K562 treated with DMSO at 1 percent for 24 hours (cell line): ENCODE measurements around the gene SLC15A3. TPM values are rescaled to one million over a fixed set of nuclear protein-coding genes. Genes with fewer than 3 reads are reported as not detected.

Experiments
- total RNA-seq: library from RNA; unstranded; fragments of 300-600 nt; gene quantifications from 2 replicates; pipeline ENCODE4 v1.2.3, GENCODE V29; 2022; ENCODE audit warnings: low read depth; ENCODE audit not compliant: insufficient read depth

The SLC15A3 gene
- total RNA-seq, result 0.46 and 1.2 TPM in 2 replicates

DNA sequence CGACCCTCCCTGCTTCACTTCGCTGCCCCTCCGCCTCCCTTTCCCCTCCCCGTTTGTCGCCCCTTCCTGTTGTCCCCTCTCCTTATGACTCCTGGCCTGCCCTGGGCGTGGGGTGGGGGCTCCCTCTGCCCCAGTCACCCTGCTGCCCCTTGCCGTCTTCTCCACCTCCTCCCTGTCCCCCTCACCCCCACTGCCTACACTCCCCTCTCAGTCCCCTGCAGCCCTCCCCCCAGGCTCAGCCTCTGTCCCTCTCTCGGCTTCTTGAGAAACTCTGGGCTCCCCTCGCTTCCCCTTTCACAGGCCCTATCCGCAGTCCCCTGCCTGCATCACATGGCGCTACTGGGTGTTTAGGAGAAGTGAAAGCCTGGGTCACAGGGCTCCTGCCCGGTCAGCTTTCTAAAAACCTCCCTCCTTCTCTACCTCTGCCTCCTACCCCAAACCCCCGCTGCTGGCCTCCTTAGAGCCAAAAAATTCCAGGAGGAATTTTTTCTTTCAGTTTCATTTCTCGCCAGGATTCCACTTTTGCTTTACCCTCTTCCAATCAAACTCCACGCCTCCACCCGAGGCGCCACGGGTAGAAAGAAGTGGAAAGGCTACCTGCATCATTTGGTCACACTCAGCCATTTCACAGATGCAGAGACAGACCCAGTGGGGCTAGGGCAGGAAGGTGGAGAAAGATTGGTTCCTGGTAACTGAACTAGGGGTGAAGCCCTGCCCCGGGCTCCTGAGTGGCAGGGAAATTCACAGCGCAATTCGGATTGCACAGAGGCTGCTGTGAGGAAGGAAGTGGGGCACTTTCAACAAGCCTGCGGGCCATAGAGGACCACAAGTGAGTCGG, at the start of gene SLC15A3:
Gene SLC15A3, minus strand, starts transcription at position 273 of the 838 bp plus-strand sequence. CDS start 625 bp downstream, outside the sequence.

DNA sequence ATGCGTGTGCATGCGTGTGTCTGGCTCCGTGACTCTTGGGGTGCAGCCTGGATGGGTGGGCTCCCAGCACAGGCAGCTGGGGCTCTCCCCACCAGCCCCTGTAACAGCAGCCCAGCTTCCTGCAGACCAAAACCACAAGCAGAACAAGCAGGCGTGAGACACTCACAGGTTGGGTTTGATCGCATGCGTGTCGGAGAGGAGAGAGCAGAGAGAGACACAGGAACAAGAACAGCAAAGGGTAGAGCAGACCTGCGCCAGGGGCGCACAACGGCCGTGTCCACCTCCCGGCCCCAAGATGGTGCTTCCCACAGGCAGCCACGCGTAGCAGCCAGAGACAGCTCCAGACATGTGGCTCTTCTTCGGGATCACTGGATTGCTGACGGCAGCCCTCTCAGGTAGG, 19.5 kb upstream of the SLC15A3 start, which contains the start of gene CD6:
Gene CD6, plus strand, starts transcription at position 161 of the 400 bp plus-strand sequence. Its CDS starts 186 bp downstream, at position 347.

DNA sequence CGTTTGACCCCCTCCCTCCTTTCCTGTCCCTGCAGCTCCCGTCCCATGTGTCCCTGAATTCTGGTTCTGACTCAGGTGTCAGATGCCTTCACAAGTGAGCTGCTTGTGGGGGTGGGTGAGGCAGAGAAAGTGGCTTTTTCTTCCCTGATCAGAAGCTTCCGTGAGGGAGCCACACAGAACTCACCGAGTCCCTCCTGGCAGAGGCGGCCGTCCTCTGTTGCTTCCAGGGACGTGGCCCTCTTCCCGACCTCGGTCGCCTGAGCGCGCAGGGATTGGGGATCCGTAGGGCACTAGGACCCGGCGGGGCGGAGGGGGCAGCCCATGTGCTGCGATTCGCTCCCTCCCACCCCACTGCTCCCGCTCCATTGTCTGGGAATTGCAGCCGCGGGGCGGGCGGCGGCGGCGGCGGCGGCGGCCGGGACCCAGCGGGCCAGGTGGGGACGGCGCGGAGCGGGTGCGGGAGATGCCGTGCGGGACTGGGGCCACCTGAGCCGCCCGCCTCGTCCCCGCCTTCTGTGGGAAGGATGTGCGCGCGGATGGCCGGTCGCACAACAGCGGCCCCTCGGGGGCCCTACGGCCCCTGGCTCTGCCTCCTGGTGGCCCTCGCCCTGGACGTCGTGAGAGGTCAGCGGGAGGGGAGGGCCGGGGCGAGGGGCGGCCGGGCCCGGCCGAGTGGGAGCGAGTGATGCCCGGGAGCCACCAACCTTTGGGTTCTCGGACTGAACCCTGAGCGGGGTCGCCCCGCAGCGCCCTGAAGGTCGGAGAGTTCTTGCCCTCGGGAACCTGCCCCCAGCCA, 27.7 kb downstream of the SLC15A3 start, which contains the start of gene TMEM132A:
Gene TMEM132A, plus strand, starts transcription at position 351 of the 796 bp plus-strand sequence. Its CDS starts 174 bp downstream, at position 525.

DNA sequence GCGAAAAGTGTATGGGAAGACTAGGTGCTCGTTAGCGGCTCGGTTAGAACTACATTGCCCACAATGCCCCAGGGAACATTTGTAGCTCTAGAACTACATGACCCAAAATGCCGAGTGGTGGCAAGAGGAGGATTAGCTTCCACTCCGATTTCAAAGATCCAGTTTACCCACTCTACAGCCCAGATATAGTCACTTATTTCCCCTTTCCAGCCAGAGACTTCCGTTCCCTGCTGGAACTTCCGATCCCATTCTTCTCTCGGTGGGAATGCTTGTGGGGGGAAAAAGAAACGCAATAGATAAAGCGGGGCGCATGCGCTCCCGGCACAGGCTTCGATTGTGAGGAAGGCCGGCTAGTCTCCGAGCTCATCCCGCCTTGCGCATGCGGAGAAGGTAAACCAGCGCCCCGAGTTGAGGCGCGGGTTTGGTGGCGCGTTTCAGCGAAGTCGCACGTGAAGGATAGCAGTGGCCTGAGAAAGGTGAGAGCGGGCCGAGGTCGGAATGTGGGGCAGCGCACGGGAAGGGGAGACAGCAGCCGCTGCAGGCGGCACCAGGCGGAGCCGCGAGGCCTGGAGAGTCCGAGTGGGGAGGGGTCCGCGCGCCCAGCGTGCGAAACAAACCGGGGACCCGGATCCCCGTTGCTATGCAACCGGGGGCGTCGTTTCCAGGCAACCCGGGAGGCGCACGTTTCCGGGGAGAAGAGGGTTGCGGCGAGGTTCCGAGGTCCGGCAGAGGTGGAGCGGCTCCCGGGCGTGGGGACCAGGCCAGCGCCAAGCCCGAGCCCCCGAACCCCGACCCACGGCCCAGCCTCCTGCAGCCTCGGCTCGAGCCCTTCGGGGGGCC, 38.0 kb downstream of the SLC15A3 start, which contains the start of gene TMEM109:
Gene TMEM109, plus strand, starts transcription at position 366 of the 840 bp plus-strand sequence. CDS start 5,536 bp downstream, outside the sequence.

DNA sequence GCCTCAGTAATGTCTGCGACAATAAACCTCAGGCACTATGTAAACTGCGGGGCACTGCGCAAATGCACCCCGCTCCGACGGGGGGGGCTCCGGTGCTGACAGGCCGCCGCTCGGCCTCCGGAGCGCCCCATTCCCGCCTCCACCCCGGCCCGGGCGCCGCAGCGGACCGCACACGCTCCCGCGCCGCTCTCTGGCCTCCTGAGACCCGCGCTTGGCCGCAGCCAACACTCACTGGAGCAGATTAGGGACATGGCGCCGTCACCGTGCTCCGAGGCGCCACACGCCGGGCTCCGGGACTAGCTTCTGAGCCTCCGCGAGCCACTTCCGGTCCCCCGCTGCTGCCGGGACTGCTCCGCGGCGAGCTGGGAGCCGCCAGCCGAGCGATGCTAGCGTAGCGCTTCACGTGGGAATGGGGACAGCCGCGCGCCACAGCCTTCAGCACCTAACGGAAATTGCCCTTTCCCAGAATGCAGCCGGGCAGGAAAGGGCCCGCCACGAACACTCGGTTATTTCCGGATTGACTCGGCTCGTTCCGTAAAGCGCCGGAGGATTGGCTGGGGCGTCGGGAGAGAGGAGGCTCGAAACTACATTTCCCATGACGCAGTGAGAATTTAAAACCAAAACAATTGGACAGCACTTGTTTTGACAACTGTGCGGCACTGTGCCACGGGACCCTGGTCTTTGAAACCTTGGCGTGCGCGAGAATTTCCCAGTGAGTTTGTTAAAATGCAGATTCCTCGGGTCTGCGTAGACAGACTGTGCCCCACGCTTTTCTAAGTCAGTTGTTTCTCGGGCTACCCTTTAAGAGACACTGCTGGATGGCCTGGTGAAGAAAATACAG, 45.6 kb downstream of the SLC15A3 start, which contains the start of gene PRPF19:
Gene PRPF19, minus strand, starts transcription at position 454 of the 841 bp plus-strand sequence. Its CDS starts 203 bp downstream, at position 251.

Other genes starting within 250 kb of the SLC15A3 start
- not detected in 2 replicates for gene MS4A18, start 227.5 kb downstream of the SLC15A3 start, total RNA-seq
- not detected in 2 replicates for gene MS4A15, start 195.3 kb downstream of the SLC15A3 start, total RNA-seq
- gene MS4A10, start 166.8 kb downstream of the SLC15A3 start, total RNA-seq, result not detected in 2 replicates
- 36.5 and 39.2 TPM in 2 replicates for gene CCDC86, start 110.1 kb downstream of the SLC15A3 start, total RNA-seq
- gene PTGDR2, start 96.2 kb downstream of the SLC15A3 start, total RNA-seq, result 7.4 and 11.7 TPM in 2 replicates
- not detected in 2 replicates for gene ZP1, start 84.6 kb downstream of the SLC15A3 start, total RNA-seq
- gene PRPF19, start 45.6 kb downstream of the SLC15A3 start, total RNA-seq, result 149 and 150 TPM in 2 replicates
- 57.3 and 61.1 TPM in 2 replicates for gene TMEM109, start 38.0 kb downstream of the SLC15A3 start, total RNA-seq
- 0.78 and 6.6 TPM in 2 replicates for gene TMEM132A, start 27.7 kb downstream of the SLC15A3 start, total RNA-seq
- gene CD6, start 19.5 kb upstream of the SLC15A3 start, total RNA-seq, result not detected in 2 replicates
- not detected in 2 replicates for gene CD5, start 150.3 kb upstream of the SLC15A3 start, total RNA-seq
- 25.3 and 26.6 TPM in 2 replicates for gene VPS37C, start 209.2 kb upstream of the SLC15A3 start, total RNA-seq